PC-3 (cell line): Measurements from ENCODE around the gene C16orf87. TPM values are rescaled to one million over a fixed set of nuclear protein-coding genes. Genes with fewer than 3 reads are reported as not detected.

ENCODE experiments used
- ATAC-seq: fragments of 200-7000 bp; cut with Tn5 transposase; 2 replicates; pipeline ENCODE4 v1.9.1; 2020; ENCODE audit warnings: mild to moderate bottlenecking, moderate library complexity
- BruUV-seq: library from RNA; stranded (reverse); fragments of 400-500 nt; replicated peaks from 2 replicates; lab custom pipeline; 2021; lab: Mats Ljungman, UMichigan
- CTCF ChIA-PET: fragments of 300-600 bp; sonication (Branson Sonifier 250); formaldehyde crosslinking; loops from one replicate; lab custom pipeline; 2022; ENCODE audit warnings: antibody characterized with exemption; lab: Charles Lee
- POLR2A ChIA-PET: fragments of 300-600 bp; sonication (Branson Sonifier 250); formaldehyde crosslinking; loops from one replicate; lab custom pipeline; 2022; ENCODE audit warnings: antibody characterized with exemption; ENCODE audit not compliant: unreplicated experiment; lab: Charles Lee
- DNase-seq: peaks from one replicate; pipeline ENCODE4 v3.0.0-alpha.2; 2015
- H2AFZ ChIP-seq: fragments of 300-600 bp; sonication (generic); 2 replicates; pipeline ENCODE4 v1.6.0; 2016; ENCODE audit warnings: antibody characterized with exemption, low read length
- H3F3A ChIP-seq: fragments of 300-600 bp; sonication (generic); one replicate; pipeline ENCODE4 v1.6.0; 2017; ENCODE audit warnings: antibody characterized with exemption, low read length, control low read depth, mild to moderate bottlenecking; ENCODE audit not compliant: unreplicated experiment
- H3K27ac ChIP-seq: fragments of 300-600 bp; sonication (generic); 2 replicates; pipeline ENCODE4 v1.5.1; 2016; ENCODE audit warnings: mild to moderate bottlenecking, low read length
- H3K27me3 ChIP-seq: fragments of 300-600 bp; sonication (generic); 2 replicates; pipeline ENCODE4 v1.6.1; 2016; ENCODE audit warnings: low read length, mixed read lengths
- H3K36me3 ChIP-seq: fragments of 300-600 bp; sonication (generic); 2 replicates; pipeline ENCODE4 v1.6.1; 2016; ENCODE audit warnings: low read depth, mixed run types, low read length, mixed read lengths
- H3K4me1 ChIP-seq: fragments of 300-600 bp; sonication (generic); 2 replicates; pipeline ENCODE4 v1.5.1; 2016; ENCODE audit warnings: low read length; ENCODE audit not compliant: insufficient read depth
- H3K4me2 ChIP-seq: fragments of 300-600 bp; sonication (generic); 2 replicates; pipeline ENCODE4 v1.6.0; 2016; ENCODE audit warnings: low read length
- H3K4me3 ChIP-seq: fragments of 300-600 bp; sonication (generic); 2 replicates; pipeline ENCODE4 v1.5.1; 2016; ENCODE audit warnings: mild to moderate bottlenecking, low read length, mixed read lengths
- H3K79me2 ChIP-seq: fragments of 300-600 bp; sonication (generic); 2 replicates; pipeline ENCODE4 v1.6.1; 2017; ENCODE audit warnings: low read length, mixed read lengths
- H3K9ac ChIP-seq: fragments of 300-600 bp; sonication (generic); 2 replicates; pipeline ENCODE4 v1.6.0; 2016; ENCODE audit warnings: mild to moderate bottlenecking, low read length
- H3K9me2 ChIP-seq: fragments of 300-600 bp; sonication (generic); replicated peaks from 2 replicates; pipeline ENCODE4 v1.6.1; 2016; ENCODE audit warnings: mixed run types, low read length, mixed read lengths
- H3K9me3 ChIP-seq: fragments of 300-600 bp; sonication (generic); 2 replicates; pipeline ENCODE4 v1.6.1; 2016; ENCODE audit warnings: low read length, mixed read lengths
- H4K20me1 ChIP-seq: fragments of 300-600 bp; sonication (generic); 2 replicates; pipeline ENCODE4 v1.6.1; 2016; ENCODE audit warnings: low read length, mixed read lengths
- CTCF ChIP-seq: fragments of 300-600 bp; sonication (generic); conservative IDR thresholded peaks from 2 replicates; pipeline ENCODE4 v1.5.1; 2017; ENCODE audit warnings: antibody characterized with exemption, low read depth, mild to moderate bottlenecking, low read length
- EZH2 ChIP-seq: fragments of 300-600 bp; sonication (generic); IDR thresholded peaks from one replicate; pipeline ENCODE4 v1.6.1; 2017; ENCODE audit warnings: antibody characterized with exemption, mild to moderate bottlenecking, low read length; ENCODE audit not compliant: unreplicated experiment
- EZH2phosphoT487 ChIP-seq: fragments of 300-600 bp; sonication (generic); IDR thresholded peaks from 2 replicates; pipeline ENCODE4 v1.6.1; 2018; ENCODE audit warnings: mild to moderate bottlenecking, antibody characterized with exemption, low read length, borderline replicate concordance
- intact Hi-C: fragments of 100-400 bp; cut with micrococcal nuclease; formaldehyde crosslinking; loops from 2 replicates; pipeline ENCODE4 v1.9.0; 2023
- total RNA-seq: library from RNA; depleted of rRNA; stranded (reverse); fragments of >200 nt; gene quantifications from 2 replicates; pipeline ENCODE4 v1.2.3, GENCODE V29; 2014

Gene C16orf87
- total RNA-seq, 1 experiment from 2014 or later, result 4.0 TPM

- H3K4me1 ChIP-seq, result no peaks in the 10 kb centered on the region
- no peaks in the 10 kb centered on the region for H3K36me3 ChIP-seq
- H3K4me2 ChIP-seq, result no peak overlapping the region
- TF ChIP-seq EZH2phosphoT487 (no peak), CTCF (no peak), EZH2 (no peak)
- POLR2A ChIA-PET, result no interaction called here
- H3K27ac ChIP-seq, result no peak overlapping the region
- no peaks in the 10 kb centered on the region for H3F3A ChIP-seq
- H3K4me3 ChIP-seq, result no peak overlapping the region
- BruUV-seq, result no TSS peak
- CTCF ChIA-PET, result no interaction called here
- DNase-seq (no peak), ATAC-seq (no peak)
- H3K9me2 ChIP-seq, result no peaks in the 10 kb centered on the region
- H3K79me2 ChIP-seq, result no peaks in the 10 kb centered on the region
- no peak overlapping the region for H2AFZ ChIP-seq
- H3K27me3 ChIP-seq, result no peaks in the 10 kb centered on the region
- H3K9me3 ChIP-seq, result no peaks in the 10 kb centered on the region
- intact Hi-C loops, result no loop called here
- no peaks in the 10 kb centered on the region for H4K20me1 ChIP-seq
- H3K9ac ChIP-seq, result no peak overlapping the region
Observed at GRCh38 chr16:46783800-46784199, 47.2 kb downstream of the C16orf87 start.

- H3K9me3 ChIP-seq, result no peaks in the 10 kb centered on the region
- ChIA-PET POLR2A (no interaction called here), CTCF (no interaction called here)
- H3K79me2 ChIP-seq, result no peaks in the 10 kb centered on the region
- no peak overlapping the region for H3K27ac ChIP-seq
- H3K9ac ChIP-seq, result no peak overlapping the region
- DNase-seq, result no peak
- H3K4me3 ChIP-seq, result no peak overlapping the region
- ATAC-seq, result no peak
- no peaks in the 10 kb centered on the region for H3K9me2 ChIP-seq
- H3K4me1 ChIP-seq, result no peaks in the 10 kb centered on the region
- H3K36me3 ChIP-seq, result no peaks in the 10 kb centered on the region
- no peaks in the 10 kb centered on the region for H3F3A ChIP-seq
- TF ChIP-seq EZH2, result no peak
- TF ChIP-seq CTCF, result no peak
- no peak for TF ChIP-seq EZH2phosphoT487
- no peak overlapping the region for H2AFZ ChIP-seq
- no peaks in the 10 kb centered on the region for H3K27me3 ChIP-seq
- no peaks in the 10 kb centered on the region for H4K20me1 ChIP-seq
- no peak overlapping the region for H3K4me2 ChIP-seq
- BruUV-seq, result no TSS peak
- intact Hi-C loops, result no loop called here
Observed at GRCh38 chr16:46782320-46782719, 48.7 kb downstream of the C16orf87 start.

- no peaks in the 10 kb centered on the region for H3K4me1 ChIP-seq
- no peak overlapping the region for H3K27ac ChIP-seq
- no peak overlapping the region for H3K4me2 ChIP-seq
- no peaks in the 10 kb centered on the region for H3F3A ChIP-seq
- POLR2A ChIA-PET, result no interaction called here
- H3K79me2 ChIP-seq, result no peaks in the 10 kb centered on the region
- H3K9me3 ChIP-seq, result no peaks in the 10 kb centered on the region
- H3K36me3 ChIP-seq, result no peaks in the 10 kb centered on the region
- H4K20me1 ChIP-seq, result no peaks in the 10 kb centered on the region
- TF ChIP-seq CTCF (no peak), EZH2phosphoT487 (no peak), EZH2 (no peak)
- no peak overlapping the region for H3K9ac ChIP-seq
- no TSS peak for BruUV-seq
- ATAC-seq (no peak), DNase-seq (no peak)
- no peak overlapping the region for H3K4me3 ChIP-seq
- no peaks in the 10 kb centered on the region for H3K27me3 ChIP-seq
- intact Hi-C loops, result no loop called here
- no peaks in the 10 kb centered on the region for H3K9me2 ChIP-seq
- H2AFZ ChIP-seq, result no peak overlapping the region
- CTCF ChIA-PET, result no interaction called here
Observed at GRCh38 chr16:46777804-46778203, 53.2 kb downstream of the C16orf87 start.
